Upper lobe of right lung (tissue), 1 donor: ENCODE measurements around the gene GNAL. TPM values are rescaled to one million over a fixed set of nuclear protein-coding genes. Genes with fewer than 3 reads are reported as not detected.

Experiments
- ATAC-seq: fragments of 200-7000 bp; cut with Tn5 transposase; one replicate; pipeline ENCODE4 v1.9.1; 2020; ENCODE audit warnings: mild to moderate bottlenecking, moderate library complexity
- DNase-seq: peaks from one replicate; pipeline ENCODE4 v3.0.0-alpha.2; 2020
- H3K27ac ChIP-seq: fragments of 200-600 bp; one replicate; pipeline ENCODE4 v1.8.0; 2022
- H3K27me3 ChIP-seq: fragments of 200-600 bp; one replicate; pipeline ENCODE4 v1.8.0; 2022; ENCODE audit warnings: mild to moderate bottlenecking
- H3K36me3 ChIP-seq: fragments of 200-600 bp; one replicate; pipeline ENCODE4 v1.8.0; 2022
- H3K4me1 ChIP-seq: fragments of 200-600 bp; one replicate; pipeline ENCODE4 v1.8.0; 2022
- H3K4me3 ChIP-seq: fragments of 200-600 bp; one replicate; pipeline ENCODE4 v1.8.0; 2022; ENCODE audit warnings: mild to moderate bottlenecking
- H3K9me3 ChIP-seq: fragments of 200-600 bp; one replicate; pipeline ENCODE4 v1.8.0; 2022
- CTCF ChIP-seq: fragments of 200-600 bp; IDR thresholded peaks from one replicate; pipeline ENCODE4 v1.8.0; 2022; ENCODE audit warnings: antibody characterized with exemption
- intact Hi-C: fragments of 100-400 bp; cut with DNase I; formaldehyde crosslinking; loops from one replicate; pipeline ENCODE4 v1.11.0; 2022
- total RNA-seq: library from RNA; stranded (reverse); fragmentation: NEBNext Ultra II Directional; extraction: Animal tissue kit (Norgen Biotek cat#: 25700); gene quantifications from one replicate; pipeline ENCODE4 v1.2.1, GENCODE V29; 2021
- donor health status: DM: no; HTN: yes; CAD: no; lungs with severe emphysema.

Gene GNAL
- total RNA-seq, 1 donor from 2014 or later, result 4.3 TPM

GRCh38 chr18:11757084-11757590 lies 68.1 kb downstream of the GNAL start:
- no peaks in the 10 kb centered on the region for H3K4me1 ChIP-seq
- no peaks in the 10 kb centered on the region for H3K36me3 ChIP-seq
- TF ChIP-seq CTCF, result no peak
- no peak for ATAC-seq
- no peak overlapping the region for H3K27ac ChIP-seq
- intact Hi-C loops, result no loop called here
- H3K27me3 ChIP-seq, result peaks cover 10% of the 10 kb centered on the region
- no peaks in the 10 kb centered on the region for H3K9me3 ChIP-seq
- H3K4me3 ChIP-seq, result no peak overlapping the region
- DNase-seq, result no peak

DNA sequence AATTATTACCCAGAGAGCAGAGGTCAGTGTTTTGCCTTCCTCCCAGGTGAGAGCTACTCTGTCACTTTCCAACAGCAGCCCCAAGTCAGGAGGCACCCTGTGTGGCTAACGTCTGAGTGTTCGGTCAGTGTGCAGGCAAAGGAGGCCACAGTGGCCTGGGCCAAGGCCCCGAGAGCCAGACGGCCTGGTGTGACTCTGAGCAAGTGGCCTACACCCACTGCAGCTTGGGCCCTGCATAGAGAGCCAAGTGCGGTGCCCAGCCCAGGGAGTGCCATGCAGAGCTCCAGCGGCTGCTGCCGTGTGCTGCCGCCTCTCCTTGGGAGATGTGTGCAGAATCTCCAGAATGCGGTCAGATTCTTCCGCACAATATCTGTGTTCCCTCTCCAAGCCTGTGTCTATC lies 70.4 kb downstream of the GNAL start:
- ATAC-seq, result peak; percentile 37
- H3K9me3 ChIP-seq, result no peaks in the 10 kb centered on the region

GRCh38 chr18:11760498-11761167 lies 71.6 kb downstream of the GNAL start:
- DNase-seq, result no peak
- Histone ChIP-seq H3K4me1 (no peaks in the 10 kb centered on the region), H3K9me3 (no peaks in the 10 kb centered on the region), H3K27me3 (no peaks in the 10 kb centered on the region), H3K36me3 (no peaks in the 10 kb centered on the region), H3K27ac (no peak overlapping the region), H3K4me3 (no peak overlapping the region)
- no peak for ATAC-seq
- intact Hi-C loops, result no loop called here
- no peak for TF ChIP-seq CTCF

More for the DNA sequence above, 70.4 kb downstream of the GNAL start:
- no peaks in the 10 kb centered on the region for H3K27me3 ChIP-seq
- no peaks in the 10 kb centered on the region for H3K4me1 ChIP-seq
- no peak overlapping the region for H3K4me3 ChIP-seq
- no peak for DNase-seq
- intact Hi-C loops, result no loop called here
- no peak for TF ChIP-seq CTCF
- no peak overlapping the region for H3K27ac ChIP-seq
- H3K36me3 ChIP-seq, result no peaks in the 10 kb centered on the region

DNA sequence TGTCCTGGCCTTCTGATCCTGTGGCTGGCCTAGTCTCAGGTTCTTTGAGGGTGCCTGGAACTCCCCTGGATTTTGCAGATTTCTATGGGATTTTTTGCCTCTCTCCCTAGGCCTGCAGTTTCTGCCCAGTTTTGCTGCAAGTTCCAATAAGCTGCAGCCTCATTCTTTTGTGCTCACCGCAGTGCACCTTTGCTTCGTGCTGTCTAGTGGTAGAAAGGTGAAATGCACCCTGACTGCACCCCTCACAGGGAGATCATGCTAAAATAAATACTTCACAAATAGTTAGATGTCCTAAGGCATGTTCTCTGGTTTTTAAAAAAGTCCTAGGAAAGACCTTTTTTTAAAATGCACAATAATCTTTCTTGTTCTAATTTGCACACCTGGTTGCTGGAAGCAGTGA lies 72.5 kb downstream of the GNAL start:
- DNase-seq (no peak), ATAC-seq (no peak)
- Histone ChIP-seq H3K4me3 (no peak overlapping the region), H3K27me3 (no peaks in the 10 kb centered on the region), H3K9me3 (no peaks in the 10 kb centered on the region), H3K36me3 (no peaks in the 10 kb centered on the region), H3K4me1 (no peaks in the 10 kb centered on the region), H3K27ac (no peak overlapping the region)
- intact Hi-C loops, result no loop called here
- TF ChIP-seq CTCF, result no peak

- intact Hi-C loops, result no loop called here
- H3K4me1 ChIP-seq, result no peaks in the 10 kb centered on the region
- no peak overlapping the region for H3K27ac ChIP-seq
- no peaks in the 10 kb centered on the region for H3K27me3 ChIP-seq
- no peak overlapping the region for H3K4me3 ChIP-seq
- no peak for ATAC-seq
- H3K36me3 ChIP-seq, result no peaks in the 10 kb centered on the region
- no peaks in the 10 kb centered on the region for H3K9me3 ChIP-seq
- DNase-seq, result no peak
- TF ChIP-seq CTCF, result no peak
Observed at GRCh38 chr18:11762429-11762828, 73.4 kb downstream of the GNAL start.

GRCh38 chr18:11767329-11767728 lies 78.3 kb downstream of the GNAL start:
- no peak for DNase-seq
- intact Hi-C loops, result no loop called here
- Histone ChIP-seq H3K27me3 (no peaks in the 10 kb centered on the region), H3K9me3 (no peaks in the 10 kb centered on the region), H3K4me1 (no peaks in the 10 kb centered on the region), H3K4me3 (no peak overlapping the region), H3K36me3 (no peaks in the 10 kb centered on the region), H3K27ac (no peak overlapping the region)
- ATAC-seq, result peak; percentile 32
- TF ChIP-seq CTCF, result no peak
